NCI-H1092 (cell line): ENCODE data around the gene SNCAIP.
A peak's percentile ranks its signal among the peaks of the same experiment; 100 is the strongest.

Experiments
- DNase-seq: peaks from one replicate; lab custom pipeline; 2025; lab: John Stamatoyannopoulos, UW

SNCAIP gene

GRCh38 chr5:122398016-122398415, 86.0 kb downstream of the SNCAIP start:
- no peak for DNase-seq

- DNase-seq: no peak
These were observed 88.3 kb downstream of the SNCAIP start for GRCh38 chr5:122400341-122400740.

- DNase-seq: no peak
These were observed 88.9 kb downstream of the SNCAIP start for GRCh38 chr5:122400938-122401337.

GRCh38 chr5:122401976-122402725, 90.1 kb downstream of the SNCAIP start:
- DNase-seq: no peak

- DNase-seq: no peak
These were observed 91.1 kb downstream of the SNCAIP start for GRCh38 chr5:122402955-122403685.

- no peak for DNase-seq
These were observed 92.0 kb downstream of the SNCAIP start for GRCh38 chr5:122404018-122404417.

- DNase-seq: no peak
These were observed 92.8 kb downstream of the SNCAIP start for GRCh38 chr5:122404653-122405362.

- no peak for DNase-seq
These were observed 93.7 kb downstream of the SNCAIP start for GRCh38 chr5:122405751-122406150.

- no peak for DNase-seq
These were observed 94.1 kb downstream of the SNCAIP start for GRCh38 chr5:122406181-122406580.

GRCh38 chr5:122408592-122409224, 96.7 kb downstream of the SNCAIP start:
- DNase-seq: no peak

GRCh38 chr5:122412966-122413365, 100.9 kb downstream of the SNCAIP start:
- DNase-seq: no peak

GRCh38 chr5:122413722-122414121, 101.7 kb downstream of the SNCAIP start:
- no peak for DNase-seq

- DNase-seq: peak; percentile 52
These were observed 103.2 kb downstream of the SNCAIP start for GRCh38 chr5:122415030-122415800.

GRCh38 chr5:122415801-122416120, 103.7 kb downstream of the SNCAIP start:
- no peak for DNase-seq

GRCh38 chr5:122419142-122419894, 107.3 kb downstream of the SNCAIP start:
- DNase-seq: no peak

GRCh38 chr5:122420091-122420490, 108.1 kb downstream of the SNCAIP start:
- DNase-seq: no peak

- no peak for DNase-seq
These were observed 108.7 kb downstream of the SNCAIP start for GRCh38 chr5:122420537-122421236.

GRCh38 chr5:122421374-122422079, 109.5 kb downstream of the SNCAIP start:
- no peak for DNase-seq

- no peak for DNase-seq
These were observed 111.2 kb downstream of the SNCAIP start for GRCh38 chr5:122423221-122423620.

- DNase-seq: no peak
These were observed 112.1 kb downstream of the SNCAIP start for GRCh38 chr5:122424132-122424531.
